Stimulated activated naive CD8-positive, alpha-beta T cell treated with anti-CD3 and anti-CD28 coated beads, Interleukin-15, Interleukin-2, amounts not matched to agents 100 ng/mL and 50 ng/mL, for 24 hours (primary cell): Measurements from ENCODE around the gene PRMT2.

Experiments
- H3K27ac Mint-ChIP-seq: one replicate; pipeline ENCODE4 v1.8.0; 2021; ENCODE audit warnings: mild to moderate bottlenecking, mixed read lengths
- H3K27me3 Mint-ChIP-seq: one replicate; pipeline ENCODE4 v1.8.0; 2021; ENCODE audit warnings: mixed read lengths
- H3K36me3 Mint-ChIP-seq: one replicate; pipeline ENCODE4 v1.8.0; 2021; ENCODE audit warnings: low read depth, mixed read lengths
- H3K4me1 Mint-ChIP-seq: one replicate; pipeline ENCODE4 v1.8.0; 2021; ENCODE audit warnings: low read depth, mixed read lengths
- H3K4me3 Mint-ChIP-seq: one replicate; pipeline ENCODE4 v1.8.0; 2021; ENCODE audit warnings: mild to moderate bottlenecking, mixed read lengths
- H3K9me3 Mint-ChIP-seq: one replicate; pipeline ENCODE4 v1.8.0; 2021; ENCODE audit warnings: mixed read lengths

Gene PRMT2

GRCh38 chr21:46635324-46636180 is at the start of gene PRMT2:
Gene PRMT2, plus strand, starts transcription at chr21:46635674. Its CDS starts 1,278 bp downstream, at chr21:46636952.
- H3K27me3 Mint-ChIP-seq, result no peaks in the 10 kb centered on the region
- H3K9me3 Mint-ChIP-seq, result peaks cover 4% of the 10 kb centered on the region
- H3K4me1 Mint-ChIP-seq, result peaks cover 72% of the 10 kb centered on the region
- H3K27ac Mint-ChIP-seq, result peak within 1 kb of the TSS; percentile 96
- H3K4me3 Mint-ChIP-seq, result peak within 1 kb of the TSS; percentile 93
- H3K36me3 Mint-ChIP-seq, result peaks cover 11% of the 10 kb centered on the region

DNA sequence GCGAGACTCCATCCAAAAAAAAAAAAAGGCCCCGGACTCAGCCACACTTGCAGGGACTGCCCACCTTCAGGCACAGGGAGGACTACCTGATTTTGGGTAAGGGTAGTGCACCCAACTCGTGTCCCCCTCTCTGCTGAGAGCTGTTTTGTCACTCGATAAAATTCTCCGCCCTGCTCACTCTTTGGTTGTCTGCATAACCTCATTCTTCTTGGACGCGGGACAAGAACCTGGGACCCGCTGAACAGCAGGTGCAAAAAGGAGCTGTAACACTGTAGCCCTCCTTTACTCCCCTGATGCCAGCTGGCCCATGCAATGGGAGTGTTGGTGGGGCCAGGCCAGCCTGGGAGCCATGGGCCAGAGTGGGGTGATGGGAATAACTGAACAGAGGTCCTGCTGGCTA is 41.2 kb upstream of the PRMT2 start:
- H3K9me3 Mint-ChIP-seq, result peaks cover 21% of the 10 kb centered on the region
- H3K27ac Mint-ChIP-seq, result no peak overlapping the region
- H3K4me3 Mint-ChIP-seq, result no peak overlapping the region
- peaks cover 4% of the 10 kb centered on the region for H3K36me3 Mint-ChIP-seq
- H3K4me1 Mint-ChIP-seq, result peaks cover 6% of the 10 kb centered on the region
- no peaks in the 10 kb centered on the region for H3K27me3 Mint-ChIP-seq

GRCh38 chr21:46596201-46596600 is 39.3 kb upstream of the PRMT2 start:
- H3K4me3 Mint-ChIP-seq, result no peak overlapping the region
- H3K27ac Mint-ChIP-seq, result no peak overlapping the region
- peaks cover 8% of the 10 kb centered on the region for H3K9me3 Mint-ChIP-seq
- no peaks in the 10 kb centered on the region for H3K27me3 Mint-ChIP-seq
- H3K4me1 Mint-ChIP-seq, result peaks cover 12% of the 10 kb centered on the region
- no peaks in the 10 kb centered on the region for H3K36me3 Mint-ChIP-seq

- Mint-ChIP-seq H3K4me3 (no peak overlapping the region), H3K27ac (no peak overlapping the region), H3K36me3 (no peaks in the 10 kb centered on the region), H3K27me3 (no peaks in the 10 kb centered on the region), H3K9me3 (peaks cover 5% of the 10 kb centered on the region), H3K4me1 (peaks cover 12% of the 10 kb centered on the region)
Observed at GRCh38 chr21:46597031-46597430, 38.4 kb upstream of the PRMT2 start.

DNA sequence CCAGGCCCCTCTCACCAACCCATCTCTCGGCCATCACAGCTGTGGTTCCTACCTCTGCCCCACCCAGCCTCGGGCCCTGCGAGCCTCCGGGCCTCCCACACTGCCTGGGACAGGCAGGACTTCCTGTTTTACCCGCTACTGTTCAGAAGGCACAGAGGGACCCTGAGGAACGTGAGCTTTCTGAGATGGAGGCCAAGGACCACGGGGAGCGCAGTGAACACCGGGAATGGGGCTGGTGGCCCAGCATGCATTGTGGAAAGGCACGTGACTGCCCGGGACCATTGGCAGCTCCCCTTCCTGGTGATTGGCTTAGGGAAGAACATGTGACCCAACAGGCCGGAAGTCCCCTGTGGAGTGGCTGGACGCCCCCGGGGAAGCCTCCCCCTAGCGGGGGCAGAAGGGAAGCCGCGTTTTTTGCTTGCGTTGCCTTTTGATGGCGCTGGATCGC is 37.6 kb upstream of the PRMT2 start:
- Mint-ChIP-seq H3K27me3 (no peaks in the 10 kb centered on the region), H3K4me1 (peaks cover 12% of the 10 kb centered on the region), H3K36me3 (no peaks in the 10 kb centered on the region), H3K4me3 (no peak overlapping the region), H3K9me3 (peaks cover 5% of the 10 kb centered on the region), H3K27ac (no peak overlapping the region)

- H3K9me3 Mint-ChIP-seq, result peaks cover 5% of the 10 kb centered on the region
- no peak overlapping the region for H3K4me3 Mint-ChIP-seq
- H3K27ac Mint-ChIP-seq, result no peak overlapping the region
- no peaks in the 10 kb centered on the region for H3K36me3 Mint-ChIP-seq
- H3K27me3 Mint-ChIP-seq, result no peaks in the 10 kb centered on the region
- H3K4me1 Mint-ChIP-seq, result peaks cover 12% of the 10 kb centered on the region
Observed at GRCh38 chr21:46598581-46599572, 36.6 kb upstream of the PRMT2 start.

- H3K4me3 Mint-ChIP-seq, result no peak overlapping the region
- no peak overlapping the region for H3K27ac Mint-ChIP-seq
- no peaks in the 10 kb centered on the region for H3K36me3 Mint-ChIP-seq
- H3K4me1 Mint-ChIP-seq, result peaks cover 18% of the 10 kb centered on the region
- no peaks in the 10 kb centered on the region for H3K27me3 Mint-ChIP-seq
- no peaks in the 10 kb centered on the region for H3K9me3 Mint-ChIP-seq
Observed at GRCh38 chr21:46600305-46600704, 35.2 kb upstream of the PRMT2 start.

DNA sequence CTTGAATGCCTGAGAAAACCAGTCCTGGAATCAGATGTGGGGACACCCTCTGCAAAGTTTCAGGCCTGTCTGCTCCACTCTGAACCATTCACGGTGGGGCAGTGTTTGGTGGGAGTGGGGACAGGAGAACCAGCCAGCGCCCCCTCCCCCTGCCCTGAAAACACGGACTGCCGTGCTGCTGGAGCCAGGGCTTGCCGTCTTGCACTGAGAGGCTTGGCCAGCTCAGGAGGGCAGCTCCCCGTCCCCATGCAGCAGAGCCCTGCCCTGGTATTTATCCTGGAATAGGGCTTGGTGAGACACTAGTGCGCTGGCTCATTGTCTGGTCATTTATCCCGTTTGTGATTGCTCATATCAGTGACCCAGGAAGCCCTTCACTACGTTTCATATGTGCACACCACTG is 34.5 kb upstream of the PRMT2 start:
- Mint-ChIP-seq H3K9me3 (no peaks in the 10 kb centered on the region), H3K4me3 (no peak overlapping the region), H3K27me3 (no peaks in the 10 kb centered on the region), H3K36me3 (no peaks in the 10 kb centered on the region), H3K27ac (no peak overlapping the region), H3K4me1 (peaks cover 24% of the 10 kb centered on the region)

DNA sequence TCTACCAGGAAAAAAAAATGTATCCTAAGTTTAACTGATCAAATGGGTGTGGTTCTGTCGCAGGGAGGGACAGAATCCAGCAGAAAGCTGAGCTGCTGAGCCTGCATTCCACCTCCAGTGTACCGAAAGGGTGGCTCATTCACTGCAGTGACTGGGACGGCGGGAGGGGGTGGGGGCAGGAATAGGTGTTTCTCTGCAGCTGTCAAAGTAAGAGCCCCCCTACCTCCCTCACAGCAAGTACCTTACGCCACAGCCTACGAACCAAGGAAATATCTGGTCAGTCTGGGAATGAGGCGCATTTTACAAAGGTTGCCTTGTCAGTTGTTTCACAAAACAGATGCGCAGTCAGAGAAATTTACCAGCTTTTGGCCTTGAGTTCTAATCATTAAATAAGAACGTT is 32.2 kb upstream of the PRMT2 start:
- Mint-ChIP-seq H3K27ac (no peak overlapping the region), H3K4me1 (peaks cover 40% of the 10 kb centered on the region), H3K36me3 (no peaks in the 10 kb centered on the region), H3K9me3 (no peaks in the 10 kb centered on the region), H3K4me3 (no peak overlapping the region), H3K27me3 (no peaks in the 10 kb centered on the region)

- Mint-ChIP-seq H3K27ac (no peak overlapping the region), H3K36me3 (no peaks in the 10 kb centered on the region), H3K9me3 (no peaks in the 10 kb centered on the region), H3K4me1 (peaks cover 32% of the 10 kb centered on the region), H3K27me3 (no peaks in the 10 kb centered on the region), H3K4me3 (no peak overlapping the region)
Observed at GRCh38 chr21:46604329-46604974, 31.0 kb upstream of the PRMT2 start.

DNA sequence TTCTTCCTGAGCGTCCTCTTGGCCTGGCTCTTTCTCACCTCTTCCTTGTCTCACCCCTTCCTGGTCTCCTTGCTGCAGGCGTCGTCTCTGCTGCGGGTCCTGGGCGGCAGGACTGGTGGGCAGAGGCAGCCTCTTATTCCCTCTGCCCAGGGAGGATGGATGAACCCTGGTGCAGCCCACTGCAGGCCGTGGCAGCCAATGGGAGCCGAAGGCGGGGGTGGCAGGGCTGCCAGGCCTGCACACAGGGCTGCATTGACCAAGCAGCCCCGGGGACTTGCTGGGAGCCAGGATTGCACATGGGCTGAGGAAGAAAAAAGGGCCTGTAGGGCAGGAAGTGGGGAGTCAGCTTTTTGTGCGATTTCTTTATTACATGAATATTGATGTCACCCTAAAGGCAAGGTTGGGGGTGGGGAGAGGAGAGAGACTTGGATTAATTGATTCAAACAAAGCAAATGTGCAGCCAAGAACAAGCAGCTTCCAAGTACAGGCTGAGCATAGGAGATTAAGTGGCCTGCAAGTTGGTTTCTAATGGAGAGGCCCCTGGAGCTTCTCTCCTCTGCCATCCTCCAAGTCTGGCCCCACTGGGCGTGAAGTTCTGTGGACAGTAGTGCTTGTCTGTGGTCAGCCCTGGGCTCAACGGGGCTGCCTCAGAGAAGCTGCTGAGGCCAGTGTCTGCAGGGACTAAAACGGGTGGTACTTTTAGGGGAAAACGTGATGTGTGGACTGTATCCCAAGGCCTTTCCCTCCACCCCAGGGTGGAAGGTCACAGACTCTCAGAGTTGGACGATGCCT is 30.3 kb upstream of the PRMT2 start, which contains the start of gene S100B:
TSS of gene S100B (minus strand) at position 108 of the 792 bp plus-strand sequence. CDS start 2,667 bp downstream, outside the sequence.
- peaks cover 28% of the 10 kb centered on the region for H3K4me1 Mint-ChIP-seq
- no peaks in the 10 kb centered on the region for H3K36me3 Mint-ChIP-seq
- H3K27ac Mint-ChIP-seq, result peak within 1 kb of the TSS; percentile 76
- no peaks in the 10 kb centered on the region for H3K27me3 Mint-ChIP-seq
- no peak within 1 kb of the TSS for H3K4me3 Mint-ChIP-seq
- no peaks in the 10 kb centered on the region for H3K9me3 Mint-ChIP-seq

GRCh38 chr21:46605767-46606426 is 29.6 kb upstream of the PRMT2 start:
- H3K4me3 Mint-ChIP-seq, result no peak overlapping the region
- peak overlapping the region; percentile 76 for H3K27ac Mint-ChIP-seq
- no peaks in the 10 kb centered on the region for H3K27me3 Mint-ChIP-seq
- H3K4me1 Mint-ChIP-seq, result peaks cover 28% of the 10 kb centered on the region
- no peaks in the 10 kb centered on the region for H3K9me3 Mint-ChIP-seq
- no peaks in the 10 kb centered on the region for H3K36me3 Mint-ChIP-seq

DNA sequence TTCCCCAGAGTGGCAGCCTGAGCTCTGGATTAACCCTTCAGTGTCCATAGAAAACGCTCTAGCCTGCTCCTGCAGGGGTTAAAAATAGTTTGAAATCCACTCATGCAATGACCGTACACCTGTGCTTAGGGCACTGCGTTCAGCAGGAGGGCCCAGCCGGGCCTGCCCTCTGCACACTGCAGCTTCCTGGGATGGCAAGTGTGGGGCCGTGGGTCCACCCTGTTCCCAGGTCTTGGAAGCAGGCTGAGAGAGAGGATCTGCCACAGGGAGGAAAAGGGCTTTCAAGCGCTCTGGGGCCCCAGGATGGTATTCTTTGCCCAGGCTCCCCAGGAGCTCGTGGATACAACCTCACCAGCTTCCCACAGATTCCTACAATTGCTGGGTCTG is 29.1 kb upstream of the PRMT2 start:
- Mint-ChIP-seq H3K4me1 (peaks cover 28% of the 10 kb centered on the region), H3K4me3 (no peak overlapping the region)

More for the DNA sequence above, 29.1 kb upstream of the PRMT2 start:
- H3K27ac Mint-ChIP-seq, result peak overlapping the region; percentile 76
- no peaks in the 10 kb centered on the region for H3K9me3 Mint-ChIP-seq
- H3K27me3 Mint-ChIP-seq, result no peaks in the 10 kb centered on the region
- no peaks in the 10 kb centered on the region for H3K36me3 Mint-ChIP-seq
